ENCODE data around the gene IKZF1. TPM values are rescaled to one million over a fixed set of nuclear protein-coding genes. Genes with fewer than 3 reads are reported as not detected.

IKZF1 gene
- total RNA-seq, 1 donor from 2014 or later: 0.86 TPM

DNA sequence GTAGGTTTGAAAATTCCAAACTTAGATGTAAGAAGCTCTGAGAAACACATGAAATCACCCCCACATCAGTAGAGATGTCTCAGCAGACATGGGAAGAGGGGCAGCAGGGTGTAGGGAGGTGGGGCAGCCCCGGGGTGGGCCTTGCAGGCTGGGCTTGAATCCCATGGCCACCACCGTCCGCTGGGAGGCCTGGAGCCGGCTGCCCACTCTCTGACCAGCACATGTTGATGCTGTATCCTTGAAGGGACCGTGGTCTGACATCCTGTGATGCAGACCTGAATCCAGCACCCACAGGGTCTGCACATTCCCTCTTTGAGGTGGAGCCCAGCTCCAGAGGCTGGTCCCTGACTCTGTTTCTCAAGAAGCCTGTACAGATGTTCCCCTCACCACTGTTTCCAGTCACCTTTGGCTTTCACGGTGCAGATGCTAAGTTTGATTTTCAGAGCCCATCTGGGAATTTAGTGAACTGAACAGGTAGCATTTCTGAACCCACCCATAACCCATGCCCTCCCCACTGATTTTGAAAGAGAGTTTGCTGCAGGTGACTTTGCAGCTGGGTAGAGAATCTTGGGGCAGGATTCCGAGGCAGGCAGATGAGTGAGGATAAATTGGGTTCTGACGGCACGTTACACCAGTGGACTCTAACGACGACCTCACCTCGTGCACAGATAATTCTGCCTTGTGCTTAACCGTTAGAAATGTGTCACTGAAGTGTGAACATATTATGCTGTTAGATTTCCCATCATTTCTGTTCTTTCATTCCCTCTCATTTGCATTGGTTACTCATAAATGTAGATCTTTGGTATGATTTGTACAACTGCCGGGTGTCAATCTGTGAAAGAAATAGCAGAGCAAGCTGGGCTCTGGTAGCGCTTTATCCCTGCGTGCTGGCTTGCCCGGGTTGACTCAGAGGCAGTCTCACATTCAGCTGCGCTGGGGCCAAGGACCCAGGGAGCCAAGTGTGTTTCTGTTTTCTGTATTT is 45.7 kb downstream of the IKZF1 start:
- Histone ChIP-seq H3K4me1 (ENCODE audit: insufficient read depth, low read length) (no peaks in the 10 kb centered on the region), H4K20me1 (ENCODE audit: insufficient read depth, low read length) (no peaks in the 10 kb centered on the region), H3K79me2 (ENCODE audit: insufficient read depth, low read length) (no peaks in the 10 kb centered on the region), H3K36me3 (ENCODE audit: insufficient read depth, low read length) (no peaks in the 10 kb centered on the region), H3K27ac (ENCODE audit: low read depth, low read length) (no peak overlapping the region), H3K4me2 (ENCODE audit: low read length) (no peak overlapping the region), H3K9me3 (ENCODE audit: insufficient read depth, low read depth, low read length) (no peaks in the 10 kb centered on the region), H3K9ac (ENCODE audit: low read length) (no peak overlapping the region), H3K27me3 (ENCODE audit: insufficient read depth, low read length) (no peaks in the 10 kb centered on the region), H3K4me3 (ENCODE audit: insufficient read depth, low read depth, low read length) (no peak overlapping the region), H2AFZ (ENCODE audit: low read depth, low read length) (no peak overlapping the region)
- FAIRE-seq (no peak), DNase-seq (ENCODE audit: low read depth) (no peak)
- Mint-ChIP-seq H3K27me3 (ENCODE audit: low read depth, unreplicated experiment) (peaks cover 15% of the 10 kb centered on the region), H3K36me3 (ENCODE audit: low read depth, unreplicated experiment) (no peaks in the 10 kb centered on the region), H3K4me1 (ENCODE audit: low read depth, unreplicated experiment) (peaks cover 5% of the 10 kb centered on the region), H3K4me3 (ENCODE audit: unreplicated experiment) (no peak overlapping the region), H3K9me3 (ENCODE audit: unreplicated experiment) (no peaks in the 10 kb centered on the region), H3K27ac (ENCODE audit: unreplicated experiment) (no peak overlapping the region)
- TF ChIP-seq, protein P1, sequence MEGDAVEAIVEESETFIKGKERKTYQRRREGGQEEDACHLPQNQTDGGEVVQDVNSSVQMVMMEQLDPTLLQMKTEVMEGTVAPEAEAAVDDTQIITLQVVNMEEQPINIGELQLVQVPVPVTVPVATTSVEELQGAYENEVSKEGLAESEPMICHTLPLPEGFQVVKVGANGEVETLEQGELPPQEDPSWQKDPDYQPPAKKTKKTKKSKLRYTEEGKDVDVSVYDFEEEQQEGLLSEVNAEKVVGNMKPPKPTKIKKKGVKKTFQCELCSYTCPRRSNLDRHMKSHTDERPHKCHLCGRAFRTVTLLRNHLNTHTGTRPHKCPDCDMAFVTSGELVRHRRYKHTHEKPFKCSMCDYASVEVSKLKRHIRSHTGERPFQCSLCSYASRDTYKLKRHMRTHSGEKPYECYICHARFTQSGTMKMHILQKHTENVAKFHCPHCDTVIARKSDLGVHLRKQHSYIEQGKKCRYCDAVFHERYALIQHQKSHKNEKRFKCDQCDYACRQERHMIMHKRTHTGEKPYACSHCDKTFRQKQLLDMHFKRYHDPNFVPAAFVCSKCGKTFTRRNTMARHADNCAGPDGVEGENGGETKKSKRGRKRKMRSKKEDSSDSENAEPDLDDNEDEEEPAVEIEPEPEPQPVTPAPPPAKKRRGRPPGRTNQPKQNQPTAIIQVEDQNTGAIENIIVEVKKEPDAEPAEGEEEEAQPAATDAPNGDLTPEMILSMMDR (IDR thresholded peaks at IDR 0.05; ENCODE audit: insufficient read depth, low read depth, low read length): no peak
- TF ChIP-seq EZH2 (IDR thresholded peaks at IDR 0.05; ENCODE audit: insufficient read depth, low read length): no peak

- H3K27ac ChIP-seq (ENCODE audit: low read depth, low read length): no peak overlapping the region
- no peaks in the 10 kb centered on the region for H3K27me3 ChIP-seq (ENCODE audit: insufficient read depth, low read length)
- no peaks in the 10 kb centered on the region for H4K20me1 ChIP-seq (ENCODE audit: insufficient read depth, low read length)
- Mint-ChIP-seq H3K4me3 (ENCODE audit: unreplicated experiment) (no peak overlapping the region), H3K27me3 (ENCODE audit: low read depth, unreplicated experiment) (peaks cover 14% of the 10 kb centered on the region), H3K4me1 (ENCODE audit: low read depth, unreplicated experiment) (peaks cover 9% of the 10 kb centered on the region), H3K27ac (ENCODE audit: unreplicated experiment) (no peak overlapping the region), H3K36me3 (ENCODE audit: low read depth, unreplicated experiment) (no peaks in the 10 kb centered on the region), H3K9me3 (ENCODE audit: unreplicated experiment) (no peaks in the 10 kb centered on the region)
- no peak overlapping the region for H3K9ac ChIP-seq (ENCODE audit: low read length)
- H3K4me3 ChIP-seq (ENCODE audit: insufficient read depth, low read depth, low read length): no peak overlapping the region
- no peaks in the 10 kb centered on the region for H3K79me2 ChIP-seq (ENCODE audit: insufficient read depth, low read length)
- no peaks in the 10 kb centered on the region for H3K36me3 ChIP-seq (ENCODE audit: insufficient read depth, low read length)
- no peak for TF ChIP-seq EZH2 (IDR thresholded peaks at IDR 0.05; ENCODE audit: insufficient read depth, low read length)
- TF ChIP-seq, protein P1 (IDR thresholded peaks at IDR 0.05; ENCODE audit: insufficient read depth, low read depth, low read length): no peak
- DNase-seq (ENCODE audit: low read depth): no peak
- H3K4me2 ChIP-seq (ENCODE audit: low read length): no peak overlapping the region
- no peak overlapping the region for H2AFZ ChIP-seq (ENCODE audit: low read depth, low read length)
- no peaks in the 10 kb centered on the region for H3K9me3 ChIP-seq (ENCODE audit: insufficient read depth, low read depth, low read length)
- FAIRE-seq: no peak
- H3K4me1 ChIP-seq (ENCODE audit: insufficient read depth, low read length): no peaks in the 10 kb centered on the region
Measured at GRCh38 chr7:50351267-50351666, 46.8 kb downstream of the IKZF1 start.

DNA sequence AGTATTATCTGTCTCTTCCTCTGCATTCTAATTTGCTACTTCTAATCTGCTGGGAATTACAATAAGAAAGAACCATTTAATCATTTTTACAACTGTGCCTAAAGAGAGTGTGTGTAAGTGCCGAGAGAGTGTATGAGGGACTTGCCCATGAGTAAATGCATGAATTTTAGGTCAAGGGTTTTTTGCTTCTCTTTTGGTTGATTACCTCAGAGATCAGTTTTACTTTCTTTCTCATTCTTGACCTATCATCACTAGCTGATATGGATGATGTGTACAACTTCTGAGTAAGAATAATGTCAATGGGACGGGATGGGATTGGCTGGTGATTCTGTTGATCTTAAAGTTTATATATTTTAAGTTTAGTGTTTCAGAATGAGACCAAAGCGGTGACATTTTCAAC is 47.8 kb downstream of the IKZF1 start:
- Mint-ChIP-seq H3K27me3 (ENCODE audit: low read depth, unreplicated experiment) (peaks cover 12% of the 10 kb centered on the region), H3K27ac (ENCODE audit: unreplicated experiment) (no peak overlapping the region), H3K9me3 (ENCODE audit: unreplicated experiment) (no peaks in the 10 kb centered on the region), H3K4me3 (ENCODE audit: unreplicated experiment) (no peak overlapping the region), H3K36me3 (ENCODE audit: low read depth, unreplicated experiment) (no peaks in the 10 kb centered on the region), H3K4me1 (ENCODE audit: low read depth, unreplicated experiment) (peaks cover 6% of the 10 kb centered on the region)
- Histone ChIP-seq H3K36me3 (ENCODE audit: insufficient read depth, low read length) (no peaks in the 10 kb centered on the region), H3K4me2 (ENCODE audit: low read length) (no peak overlapping the region), H3K27me3 (ENCODE audit: insufficient read depth, low read length) (no peaks in the 10 kb centered on the region), H3K27ac (ENCODE audit: low read depth, low read length) (no peak overlapping the region), H3K9me3 (ENCODE audit: insufficient read depth, low read depth, low read length) (no peaks in the 10 kb centered on the region), H3K9ac (ENCODE audit: low read length) (no peak overlapping the region), H3K79me2 (ENCODE audit: insufficient read depth, low read length) (no peaks in the 10 kb centered on the region), H3K4me1 (ENCODE audit: insufficient read depth, low read length) (no peaks in the 10 kb centered on the region), H3K4me3 (ENCODE audit: insufficient read depth, low read depth, low read length) (no peak overlapping the region), H2AFZ (ENCODE audit: low read depth, low read length) (no peak overlapping the region), H4K20me1 (ENCODE audit: insufficient read depth, low read length) (no peaks in the 10 kb centered on the region)
- TF ChIP-seq, protein P1 (IDR thresholded peaks at IDR 0.05; ENCODE audit: insufficient read depth, low read depth, low read length): no peak
- no peak for TF ChIP-seq EZH2 (IDR thresholded peaks at IDR 0.05; ENCODE audit: insufficient read depth, low read length)
- no peak for DNase-seq (ENCODE audit: low read depth)
- no peak for FAIRE-seq
